Neutrophil (primary cell): ENCODE results near the gene ERC2.

Experiments
- H3K27ac ChIP-seq: fragments of 200-600 bp; sonication (generic); 2 replicates; pipeline ENCODE4 v1.5.1; 2016; ENCODE audit warnings: mild to moderate bottlenecking, moderate library complexity
- H3K27me3 ChIP-seq: fragments of 200-600 bp; sonication (generic); 2 replicates; pipeline ENCODE4 v1.6.0; 2016; ENCODE audit warnings: mild to moderate bottlenecking
- H3K36me3 ChIP-seq: fragments of 200-600 bp; sonication (generic); 2 replicates; pipeline ENCODE4 v1.5.1; 2017
- H3K4me1 ChIP-seq, 2 experiments: fragments of 200-600 bp in 1 of 2; sonication (generic) in 1 of 2; 1 replicate in 1 of 2; 2 replicates in 1 of 2; pipeline versions ENCODE4 v1.5.1 to v1.6.1; 2013 to 2016; ENCODE audit warnings: low read depth in 1 of 2, low read length in 1 of 2, mild to moderate bottlenecking in 1 of 2, moderate library complexity in 1 of 2; ENCODE audit not compliant: control insufficient read depth in 1 of 2, insufficient read depth in 1 of 2
- H3K4me3 ChIP-seq, 2 experiments: fragments of 200-600 bp in 1 of 2; sonication (generic) in 1 of 2; 1 replicate in 1 of 2; 2 replicates in 1 of 2; pipeline ENCODE4 v1.5.1; 2013 to 2016; ENCODE audit warnings: low read depth in 1 of 2, low read length in 1 of 2, mild to moderate bottlenecking in 1 of 2, moderate library complexity in 1 of 2
- H3K9me3 ChIP-seq: fragments of 200-600 bp; sonication (generic); 2 replicates; pipeline ENCODE4 v1.5.1; 2016
- CTCF ChIP-seq: fragments of 200-600 bp; sonication (generic); IDR thresholded peaks from 2 replicates; pipeline ENCODE4 v1.5.1; 2016; ENCODE audit warnings: antibody characterized with exemption

Gene ERC2

GRCh38 chr3:55661571-55661970 is 806.7 kb downstream of the ERC2 start:
- Histone ChIP-seq H3K9me3 (no peaks in the 10 kb centered on the region), H3K27ac (no peak overlapping the region), H3K27me3 (no peaks in the 10 kb centered on the region), H3K4me3 (no peak overlapping the region), H3K4me1 (no peaks in the 10 kb centered on the region), H3K36me3 (no peaks in the 10 kb centered on the region)
- no peak for TF ChIP-seq CTCF

DNA sequence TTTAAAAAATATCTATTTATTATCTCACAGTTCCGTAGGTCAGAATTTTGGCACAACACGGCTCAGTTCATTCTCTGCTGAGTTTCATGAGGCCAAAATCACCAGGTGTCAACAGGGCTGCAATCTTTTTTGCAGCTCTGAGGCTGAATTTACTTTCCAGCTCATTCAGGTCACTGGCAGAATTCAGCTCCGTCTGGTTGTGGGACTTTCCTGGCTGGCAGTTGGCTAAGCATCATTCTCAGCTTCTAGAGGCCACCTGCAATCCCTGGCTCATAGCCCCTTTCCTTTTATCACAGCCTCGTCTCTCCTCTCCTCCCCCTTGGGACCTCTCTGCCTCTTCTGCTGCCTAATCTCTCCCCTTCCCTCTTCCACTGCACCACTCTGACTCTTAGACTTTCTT is 807.1 kb downstream of the ERC2 start:
- TF ChIP-seq CTCF = no peak
- Histone ChIP-seq H3K36me3 (no peaks in the 10 kb centered on the region), H3K27ac (no peak overlapping the region), H3K9me3 (no peaks in the 10 kb centered on the region), H3K4me3 (no peak overlapping the region), H3K4me1 (no peaks in the 10 kb centered on the region), H3K27me3 (no peaks in the 10 kb centered on the region)

GRCh38 chr3:55660642-55661041 is 807.6 kb downstream of the ERC2 start:
- Histone ChIP-seq H3K4me1 (no peaks in the 10 kb centered on the region), H3K27ac (no peak overlapping the region), H3K36me3 (no peaks in the 10 kb centered on the region), H3K9me3 (no peaks in the 10 kb centered on the region), H3K27me3 (no peaks in the 10 kb centered on the region), H3K4me3 (no peak overlapping the region)
- no peak for TF ChIP-seq CTCF

GRCh38 chr3:55659701-55660100 is 808.6 kb downstream of the ERC2 start:
- H3K27me3 ChIP-seq = no peaks in the 10 kb centered on the region
- TF ChIP-seq CTCF = no peak
- H3K27ac ChIP-seq = no peak overlapping the region
- no peak overlapping the region for H3K4me3 ChIP-seq
- H3K4me1 ChIP-seq = no peaks in the 10 kb centered on the region
- no peaks in the 10 kb centered on the region for H3K36me3 ChIP-seq
- H3K9me3 ChIP-seq = no peaks in the 10 kb centered on the region

DNA sequence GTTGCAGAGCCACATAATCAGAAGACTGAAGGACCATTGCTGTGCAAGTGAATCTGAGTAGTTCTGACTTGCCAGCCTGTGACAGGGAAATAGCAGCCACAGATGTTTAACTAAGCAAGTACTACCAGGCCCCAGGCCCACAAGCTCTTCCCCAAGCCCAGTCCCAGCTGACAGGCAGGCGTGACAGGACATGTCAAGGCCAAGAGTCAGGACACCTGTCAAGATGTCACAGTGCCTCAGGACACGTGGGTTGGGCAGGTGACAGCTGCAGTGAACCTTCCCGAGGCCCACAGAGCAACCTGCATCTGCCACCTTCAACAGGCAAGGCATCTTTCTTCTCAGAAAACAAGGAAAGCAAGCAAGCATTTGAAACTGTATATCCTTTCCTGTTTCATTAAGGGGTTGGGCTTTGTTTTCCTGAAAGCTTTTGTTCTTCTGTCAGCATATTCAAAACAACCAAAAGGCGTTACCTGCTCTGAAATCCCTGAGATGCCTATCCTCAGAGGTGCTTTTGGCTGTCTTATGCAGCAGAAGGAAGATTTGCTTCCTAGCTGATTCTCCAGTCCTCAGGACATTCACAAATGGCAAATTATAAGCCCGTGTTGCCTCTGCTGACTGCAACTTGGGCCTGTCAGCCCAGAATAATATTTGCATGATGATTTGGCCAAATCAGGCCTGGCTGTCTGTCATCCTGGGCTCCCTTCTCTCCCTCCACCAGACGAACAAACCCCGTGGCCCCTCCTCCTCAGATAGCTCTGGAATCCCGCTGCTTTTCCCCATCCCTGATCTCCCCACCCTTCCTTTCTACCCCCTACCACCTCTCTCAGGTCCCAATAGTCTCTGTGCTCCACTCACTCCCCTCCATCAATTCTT is 809.3 kb downstream of the ERC2 start:
- H3K4me1 ChIP-seq = no peaks in the 10 kb centered on the region
- H3K27me3 ChIP-seq = no peaks in the 10 kb centered on the region
- no peak overlapping the region for H3K4me3 ChIP-seq
- H3K36me3 ChIP-seq = no peaks in the 10 kb centered on the region
- H3K9me3 ChIP-seq = no peaks in the 10 kb centered on the region
- H3K27ac ChIP-seq = no peak overlapping the region
- TF ChIP-seq CTCF = no peak
